AG04449 (cell line): Measurements from ENCODE around the gene SIN3A.

ENCODE experiments used
- CTCF ChIA-PET: fragments of 350-600 bp; formaldehyde crosslinking; extraction: SDS; loops from one replicate; lab custom pipeline; 2021; ENCODE audit warnings: antibody characterized with exemption; lab: Yijun Ruan, JAX
- POLR2A ChIA-PET: fragments of 400-600, 350-600 bp; formaldehyde crosslinking; extraction: SDS; loops from one replicate; lab custom pipeline; 2020; ENCODE audit warnings: antibody characterized with exemption, inconsistent platforms; lab: Yijun Ruan, JAX
- DNase-seq: peaks from one replicate; pipeline ENCODE4 v3.0.0-alpha.2; 2010; ENCODE audit warnings: low read depth, low spot score
- H3K4me3 ChIP-seq: 2 replicates; pipeline ENCODE4 v1.5.1; 2011; ENCODE audit warnings: low read depth, mild to moderate bottlenecking, control low read depth, low read length
- CTCF ChIP-seq: IDR thresholded peaks from one replicate; pipeline ENCODE4 v1.5.1; 2011; ENCODE audit warnings: mild to moderate bottlenecking, moderate library complexity, low read length, control low read depth, inconsistent platforms; ENCODE audit not compliant: insufficient read depth; ENCODE audit errors: missing control alignments

The SIN3A gene

GRCh38 chr15:75327005-75327404, 124.5 kb downstream of the SIN3A start:
- no peak for TF ChIP-seq CTCF
- no peak overlapping the region for H3K4me3 ChIP-seq
- ChIA-PET POLR2A (no interaction called here), CTCF (no interaction called here)
- DNase-seq = no peak

- no peak for TF ChIP-seq CTCF
- no peak for DNase-seq
- POLR2A ChIA-PET = no interaction called here
- H3K4me3 ChIP-seq = no peak overlapping the region
- CTCF ChIA-PET = no interaction called here
Measured at GRCh38 chr15:75325922-75326321, 125.6 kb downstream of the SIN3A start.

GRCh38 chr15:75321711-75322110, 129.8 kb downstream of the SIN3A start:
- ChIA-PET CTCF (no interaction called here), POLR2A (no interaction called here)
- TF ChIP-seq CTCF = no peak
- H3K4me3 ChIP-seq = no peak overlapping the region
- no peak for DNase-seq
